Right hindlimb (tissue), 1 donor: ENCODE data around the gene AMBN.

ENCODE experiments used
- DNase-seq: peaks from one replicate; pipeline ENCODE4 v3.0.0-alpha.2; 2018

The AMBN gene, protein sequence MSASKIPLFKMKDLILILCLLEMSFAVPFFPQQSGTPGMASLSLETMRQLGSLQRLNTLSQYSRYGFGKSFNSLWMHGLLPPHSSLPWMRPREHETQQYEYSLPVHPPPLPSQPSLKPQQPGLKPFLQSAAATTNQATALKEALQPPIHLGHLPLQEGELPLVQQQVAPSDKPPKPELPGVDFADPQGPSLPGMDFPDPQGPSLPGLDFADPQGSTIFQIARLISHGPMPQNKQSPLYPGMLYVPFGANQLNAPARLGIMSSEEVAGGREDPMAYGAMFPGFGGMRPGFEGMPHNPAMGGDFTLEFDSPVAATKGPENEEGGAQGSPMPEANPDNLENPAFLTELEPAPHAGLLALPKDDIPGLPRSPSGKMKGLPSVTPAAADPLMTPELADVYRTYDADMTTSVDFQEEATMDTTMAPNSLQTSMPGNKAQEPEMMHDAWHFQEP

DNA sequence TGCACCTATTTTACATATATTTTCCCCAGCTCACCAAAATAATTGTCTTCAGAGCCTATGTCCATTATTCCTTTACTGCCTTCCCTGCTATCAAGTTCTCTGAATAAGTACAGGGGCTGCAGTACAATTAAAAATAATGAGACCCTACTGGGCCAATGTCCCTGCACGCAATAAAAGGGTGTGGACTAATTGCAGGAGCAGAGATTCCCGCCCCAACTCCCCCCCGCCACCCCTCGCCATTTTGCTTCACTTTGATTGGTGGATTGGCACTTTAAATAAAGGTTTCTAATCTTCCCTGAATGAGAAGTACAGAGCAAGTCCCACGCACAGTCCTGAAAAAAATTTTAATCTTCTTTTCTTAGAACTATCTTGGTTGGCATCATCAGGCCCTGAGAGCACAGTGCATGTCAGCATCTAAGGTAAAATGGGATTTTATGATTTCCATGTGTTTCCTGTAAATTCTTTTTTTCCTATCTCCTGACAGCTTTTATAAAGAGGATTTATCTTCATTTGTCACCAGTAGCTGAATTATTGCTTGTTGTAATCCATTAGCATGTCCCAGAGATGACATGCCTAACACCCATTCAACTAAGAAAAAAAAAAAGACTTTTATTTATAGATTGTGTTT lies at the start of gene AMBN:
Gene AMBN (plus strand): TSS at position 302 of the 628 bp plus-strand sequence. CDS start 103 bp downstream, at position 405.
- no peak for DNase-seq

DNA sequence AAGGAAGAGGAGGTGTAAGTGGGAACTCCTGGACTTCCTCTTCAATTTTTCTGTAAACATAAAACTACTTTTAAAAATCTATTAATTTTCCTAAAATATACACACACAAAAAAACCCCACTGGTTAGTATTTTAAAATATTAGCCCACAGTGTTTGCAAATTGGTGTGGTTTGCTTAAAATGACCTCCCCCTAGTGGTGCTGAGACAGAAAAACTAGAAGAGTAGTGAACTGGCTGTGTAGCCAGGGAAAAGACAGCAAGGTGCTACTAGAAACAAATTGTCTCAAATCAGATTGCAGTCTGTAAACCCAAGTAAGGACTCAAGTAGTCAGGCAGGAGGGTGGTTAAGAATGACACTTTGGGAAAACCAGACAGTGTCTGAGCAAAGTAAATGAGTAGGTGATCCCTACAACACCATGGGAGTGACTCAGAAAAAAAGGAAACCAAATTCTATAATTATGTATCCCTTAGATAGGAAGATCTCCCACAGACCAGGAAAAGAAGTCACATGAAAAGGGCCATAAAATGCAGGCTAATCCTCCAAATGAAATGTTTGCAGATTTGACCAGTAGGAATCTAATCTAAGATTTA lies 47.7 kb upstream of the AMBN start:
- DNase-seq = no peak

DNA sequence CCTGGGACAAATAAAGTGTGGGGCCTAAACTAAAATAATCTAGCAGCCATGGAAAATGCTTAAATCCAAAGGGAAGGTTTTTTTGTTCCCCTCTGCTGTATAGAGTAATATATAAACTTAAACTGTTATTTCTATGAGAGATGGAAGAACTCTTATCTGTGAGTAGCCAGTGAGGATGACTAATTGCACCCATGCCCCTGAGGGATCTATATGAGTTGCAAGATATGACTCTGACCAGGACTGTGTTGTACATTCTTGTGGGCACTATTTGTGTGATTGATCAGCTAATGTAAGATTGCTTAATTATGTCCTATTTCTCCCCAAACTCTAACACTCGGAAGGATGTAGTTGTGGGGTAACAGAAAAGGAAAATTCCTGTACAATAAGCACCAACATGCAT lies 35.2 kb upstream of the AMBN start:
- no peak for DNase-seq

DNA sequence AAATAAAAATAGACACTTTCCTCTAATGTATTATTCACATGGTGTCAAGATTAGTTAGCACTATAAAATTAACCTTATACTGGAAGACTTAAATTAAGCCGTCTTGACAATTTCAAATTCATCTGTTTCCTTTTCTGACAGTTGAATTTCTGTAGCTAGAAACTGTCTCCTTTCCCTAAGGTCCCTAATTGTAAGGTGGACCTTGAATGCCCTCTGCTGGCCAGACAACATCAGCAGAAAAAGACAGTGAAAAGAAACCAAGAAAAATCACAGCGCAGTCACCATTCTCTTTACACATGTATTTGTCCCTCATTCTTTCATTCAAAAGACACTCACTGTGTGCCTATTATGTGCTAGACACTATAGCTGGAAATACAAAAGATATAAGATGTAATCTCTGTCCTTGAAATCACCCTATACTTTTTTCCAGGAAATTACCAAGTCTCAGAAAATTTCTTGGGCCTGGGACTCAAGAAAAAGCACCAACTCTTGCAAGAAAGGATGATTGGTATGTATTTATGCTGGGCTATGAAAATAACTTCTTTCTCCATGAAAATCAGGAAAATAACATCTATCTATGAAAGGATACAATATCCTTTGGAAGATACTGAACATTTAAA lies 32.7 kb upstream of the AMBN start:
- DNase-seq = peak; percentile 62

DNA sequence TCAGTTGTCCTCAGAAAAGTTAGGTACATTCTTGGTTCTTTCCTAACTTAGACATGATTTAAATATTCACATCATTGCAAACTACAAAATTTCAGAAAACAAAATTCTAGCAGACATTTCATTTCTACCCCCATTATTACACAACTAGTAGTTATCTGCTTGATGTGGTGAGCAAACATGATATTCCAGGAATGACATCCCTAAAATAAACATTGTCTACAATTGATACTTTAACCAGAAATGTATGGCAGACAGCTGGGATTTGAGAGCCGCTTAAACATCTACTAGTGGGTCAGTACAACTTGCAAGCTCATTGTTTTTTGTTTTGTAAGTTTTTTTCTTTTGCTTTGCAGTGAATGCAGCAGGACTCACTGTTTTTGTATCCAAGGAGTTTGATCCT lies 32.1 kb upstream of the AMBN start:
- no peak for DNase-seq

DNA sequence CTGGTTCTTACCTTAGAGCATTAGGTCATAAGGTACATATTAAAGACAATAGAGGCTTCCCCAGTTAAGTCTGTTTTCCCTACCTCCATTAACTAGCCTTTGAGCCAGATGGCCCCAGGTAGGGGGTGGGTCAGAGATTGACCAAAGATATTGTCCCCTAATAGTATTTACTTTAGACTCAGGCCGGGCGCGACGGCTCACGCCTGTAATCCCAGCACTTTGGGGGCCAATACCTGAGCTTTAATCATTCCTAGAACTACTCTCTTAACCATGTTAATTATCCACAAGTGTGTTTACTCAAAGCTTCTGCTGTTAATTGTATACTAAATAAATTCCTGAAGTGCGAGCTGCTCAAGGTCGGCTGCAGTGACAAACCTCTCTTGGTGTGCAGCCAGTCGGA lies 28.0 kb upstream of the AMBN start:
- DNase-seq = no peak

DNA sequence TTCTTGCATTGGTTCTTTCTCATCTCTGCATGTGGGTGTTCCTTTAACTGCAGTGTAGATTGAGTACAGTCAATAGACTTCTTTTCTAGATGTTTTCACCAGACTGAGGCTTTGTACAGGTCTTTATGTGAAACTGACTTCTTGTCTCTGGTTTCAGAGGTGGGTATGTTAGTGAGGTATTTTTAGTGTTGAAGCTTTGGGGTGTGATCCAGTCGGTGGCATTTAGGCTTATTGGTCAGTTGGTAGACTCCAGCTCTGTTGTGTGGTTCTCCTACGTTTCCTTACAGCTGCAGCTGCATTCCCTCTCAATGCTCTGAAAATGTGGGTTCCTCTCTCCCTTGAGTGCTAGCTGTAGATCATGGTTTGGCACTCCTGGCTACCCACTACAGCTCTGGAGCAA lies 21.3 kb upstream of the AMBN start:
- DNase-seq = no peak

DNA sequence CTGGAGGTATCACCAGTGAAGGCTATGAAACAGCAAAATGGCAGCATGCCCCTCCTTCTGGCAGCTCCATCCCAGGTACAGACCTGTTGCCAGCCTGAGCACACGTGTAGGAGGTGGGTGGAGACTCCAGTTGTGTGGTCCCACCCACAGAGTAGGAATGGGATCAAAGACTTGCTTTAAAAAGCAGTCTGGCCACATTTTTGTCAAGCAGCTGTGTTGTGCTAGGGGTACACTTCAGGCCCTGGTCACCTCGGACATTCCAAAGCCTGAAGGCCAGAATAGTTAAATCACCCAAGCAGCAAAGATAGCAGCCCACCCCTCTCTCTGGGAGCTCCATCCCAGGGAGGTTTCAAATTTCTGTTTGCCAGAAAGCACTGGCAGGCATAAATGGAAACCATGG lies 20.3 kb upstream of the AMBN start:
- DNase-seq = no peak

DNA sequence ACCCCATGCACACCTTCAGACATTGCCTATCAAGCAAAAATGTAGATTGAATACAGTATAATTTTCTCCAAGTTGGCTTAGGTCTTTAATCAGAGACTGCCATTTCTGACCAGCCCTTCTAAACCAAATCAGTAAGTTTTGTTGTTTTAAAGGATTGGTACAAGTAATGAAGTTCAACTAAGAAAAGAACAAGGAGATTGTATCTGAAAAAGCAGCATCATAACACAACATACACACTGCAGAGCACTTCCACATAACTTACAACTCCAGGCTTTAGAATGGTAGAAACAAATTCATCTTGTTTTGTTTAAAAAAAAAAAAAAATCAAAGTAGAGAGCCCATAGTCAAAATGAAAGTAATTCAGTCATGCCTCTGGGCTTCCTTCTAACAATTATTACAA lies 16.1 kb upstream of the AMBN start:
- no peak for DNase-seq

DNA sequence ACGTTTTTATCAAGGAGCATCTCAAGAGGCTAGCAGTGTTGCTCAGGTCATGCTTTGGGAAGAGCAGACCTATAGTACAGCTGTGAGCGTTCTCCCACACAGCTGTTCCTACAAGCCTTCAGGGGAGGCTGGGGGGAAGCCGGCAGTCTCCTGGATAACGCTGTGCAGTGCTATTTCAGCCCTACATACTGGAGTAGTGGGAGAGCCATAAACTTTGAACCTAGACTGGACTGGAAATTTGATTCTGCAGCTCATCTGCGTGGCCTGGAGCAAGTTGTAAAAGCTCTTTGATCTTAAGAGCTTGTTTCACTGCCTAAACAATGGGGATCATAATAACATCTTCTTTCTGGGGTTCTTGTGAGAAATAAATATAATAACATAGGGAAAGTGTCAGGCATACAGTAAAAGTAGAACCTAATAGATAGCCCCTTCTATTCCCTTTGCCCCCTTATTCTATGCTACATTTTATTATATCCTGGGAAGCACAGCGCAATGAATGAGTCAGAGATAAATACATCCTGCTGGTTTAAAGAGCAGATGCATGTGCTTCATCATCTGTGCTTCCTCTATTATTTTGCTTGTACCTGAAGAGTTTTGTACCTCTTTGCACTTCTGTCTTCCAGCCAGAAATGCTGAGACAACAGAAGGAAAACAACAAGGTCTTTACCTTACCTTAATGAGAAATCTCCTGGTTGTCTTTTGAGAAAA lies 14.7 kb upstream of the AMBN start:
- no peak for DNase-seq

DNA sequence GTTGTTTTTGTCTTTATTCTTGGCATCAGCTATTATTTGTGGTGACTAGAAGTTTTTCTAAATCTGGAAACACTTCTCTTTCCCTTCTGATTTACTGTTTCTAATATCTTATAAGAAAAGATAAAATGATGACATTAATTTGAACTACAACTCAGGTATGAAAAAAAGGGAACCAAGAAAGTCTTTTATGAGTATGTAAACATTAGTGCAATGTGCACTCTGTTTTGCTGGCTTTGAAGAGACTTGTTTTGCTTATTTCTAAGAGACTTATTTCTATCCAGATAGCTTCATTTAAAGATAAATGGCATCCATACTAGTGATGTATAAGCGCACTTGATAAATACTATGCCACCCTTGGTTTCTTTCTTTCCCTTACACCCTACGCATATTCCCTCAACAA lies 10.1 kb upstream of the AMBN start:
- no peak for DNase-seq

DNA sequence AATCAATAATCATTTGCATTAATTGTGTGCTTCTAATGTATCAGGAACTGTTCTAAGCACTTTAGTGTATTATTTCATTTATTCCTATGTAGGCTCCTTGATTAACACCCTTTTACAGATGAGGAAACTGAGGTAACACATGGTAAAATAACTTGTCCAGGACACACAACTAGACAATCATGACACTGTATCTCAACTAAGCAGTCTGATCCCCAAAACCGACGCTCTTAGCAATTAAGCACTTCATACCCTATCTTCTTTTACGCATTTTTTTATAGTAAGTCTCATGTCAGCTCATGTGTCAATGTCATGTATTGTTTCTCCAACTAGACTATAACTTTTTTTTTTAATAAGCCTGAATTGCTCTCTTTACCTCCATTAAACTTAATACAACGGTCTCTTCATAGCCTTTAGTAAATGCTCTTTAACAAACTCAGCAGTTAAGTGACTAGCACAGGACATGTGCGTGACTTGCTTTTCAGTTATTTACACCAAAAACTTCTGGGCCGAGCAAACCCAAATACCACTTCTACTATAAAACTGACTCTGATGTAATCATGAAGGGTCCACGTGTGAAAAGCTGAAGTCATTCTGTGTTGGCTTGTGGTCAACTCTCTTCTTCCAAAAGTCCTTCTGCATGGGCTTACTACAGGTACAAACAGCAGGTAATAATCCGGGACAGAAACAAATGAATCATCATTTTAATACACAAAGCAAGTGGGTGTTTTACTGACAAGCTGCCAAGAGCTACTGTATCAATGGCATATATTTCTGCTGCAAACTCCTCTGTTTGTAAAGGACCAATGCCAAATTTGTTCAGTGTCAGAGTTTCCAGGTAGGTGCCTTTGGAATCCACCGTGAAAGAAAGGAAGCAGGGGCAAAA lies 7.9 kb upstream of the AMBN start:
- DNase-seq = no peak

DNA sequence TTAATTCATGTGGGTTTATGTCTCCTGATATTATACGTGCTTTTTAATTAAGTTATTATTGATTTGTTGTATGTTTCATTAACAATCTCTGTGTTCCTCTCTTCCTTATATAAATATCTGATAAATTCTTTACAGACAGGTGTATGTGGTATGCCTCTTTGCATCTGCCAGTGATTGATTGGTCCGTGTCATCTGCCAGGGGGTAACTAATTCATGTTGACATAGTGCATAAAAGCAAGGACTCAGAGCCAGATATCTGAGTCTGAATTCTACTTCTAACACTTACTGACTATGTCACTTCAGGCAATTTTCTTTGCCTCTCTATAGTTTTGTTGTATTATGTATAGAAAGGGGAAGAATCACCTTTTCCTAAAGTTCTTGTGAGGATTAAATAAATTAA lies 5.2 kb upstream of the AMBN start:
- DNase-seq = no peak

DNA sequence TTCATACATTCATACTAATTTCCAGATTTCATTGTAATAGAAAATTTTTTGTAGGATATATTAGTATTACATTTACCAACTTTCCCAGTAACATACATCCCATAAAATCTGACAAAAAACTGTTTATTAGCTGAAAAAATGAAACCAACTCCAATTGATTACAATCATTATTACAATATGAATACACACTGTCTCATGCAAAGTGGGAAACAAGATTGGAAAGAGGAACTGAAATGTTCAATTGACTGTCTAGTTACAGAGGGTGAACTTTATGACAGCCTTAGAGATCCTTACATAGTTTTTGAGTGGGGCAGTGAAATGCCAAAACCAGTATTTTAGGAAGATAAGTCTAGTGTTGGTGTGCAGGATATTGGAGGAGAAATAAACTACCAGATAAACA lies 2.3 kb upstream of the AMBN start:
- DNase-seq = no peak

DNA sequence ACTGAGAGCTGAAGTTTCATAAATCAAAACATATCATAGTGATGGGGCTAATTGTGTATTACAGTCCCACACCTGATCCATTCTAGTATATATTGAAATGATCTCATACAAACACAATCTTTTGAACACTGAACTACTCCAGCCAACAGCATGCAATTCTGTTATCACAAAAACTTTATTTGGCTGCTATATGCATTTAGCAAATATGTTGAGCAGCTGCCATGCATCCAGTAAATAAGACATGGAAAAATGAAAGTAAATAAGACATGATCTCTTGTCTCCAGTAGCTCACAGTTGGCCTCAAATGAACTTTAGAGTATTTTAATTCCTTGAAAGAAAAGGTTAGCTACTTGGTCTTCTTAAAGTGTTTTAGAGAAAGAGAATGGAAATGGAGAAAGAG lies 2.1 kb downstream of the AMBN start:
- DNase-seq = no peak

DNA sequence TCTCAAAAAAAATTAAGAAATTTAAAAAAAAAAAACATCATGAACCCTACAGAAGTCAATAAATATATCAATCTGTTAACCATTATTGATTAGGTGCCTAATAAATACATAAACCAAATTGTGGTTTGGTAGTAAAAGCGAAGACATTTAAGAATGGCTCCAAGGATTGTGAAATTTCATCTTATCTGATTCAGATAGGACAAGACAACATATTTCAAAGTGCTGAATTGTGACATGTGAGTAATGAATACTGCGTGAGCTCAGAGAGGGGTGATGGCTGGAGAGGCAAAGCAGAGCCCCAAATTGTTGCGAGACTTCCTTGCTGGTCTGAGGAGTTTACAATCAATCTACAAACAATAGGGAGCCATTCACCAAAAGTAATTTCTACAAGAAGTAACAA lies 8.2 kb downstream of the AMBN start:
- DNase-seq = no peak

DNA sequence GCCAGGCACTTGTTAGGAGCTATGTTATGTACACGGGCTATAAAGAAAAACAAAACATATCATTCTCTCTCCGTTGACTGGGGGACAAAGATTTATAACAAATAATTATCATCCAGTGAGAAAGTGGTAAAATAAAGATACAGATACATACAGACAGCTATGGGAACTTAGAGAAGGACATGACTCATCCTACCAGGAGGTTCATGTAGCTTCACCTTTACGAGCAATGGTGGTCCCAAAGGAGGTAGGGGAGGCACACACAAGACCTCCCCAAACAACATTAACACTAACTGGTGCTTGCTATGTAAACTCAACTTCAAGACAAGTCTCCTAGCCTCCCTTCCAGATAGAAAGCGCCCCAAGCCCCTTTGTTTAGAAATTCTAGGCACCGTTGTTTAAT lies 8.9 kb downstream of the AMBN start:
- no peak for DNase-seq

DNA sequence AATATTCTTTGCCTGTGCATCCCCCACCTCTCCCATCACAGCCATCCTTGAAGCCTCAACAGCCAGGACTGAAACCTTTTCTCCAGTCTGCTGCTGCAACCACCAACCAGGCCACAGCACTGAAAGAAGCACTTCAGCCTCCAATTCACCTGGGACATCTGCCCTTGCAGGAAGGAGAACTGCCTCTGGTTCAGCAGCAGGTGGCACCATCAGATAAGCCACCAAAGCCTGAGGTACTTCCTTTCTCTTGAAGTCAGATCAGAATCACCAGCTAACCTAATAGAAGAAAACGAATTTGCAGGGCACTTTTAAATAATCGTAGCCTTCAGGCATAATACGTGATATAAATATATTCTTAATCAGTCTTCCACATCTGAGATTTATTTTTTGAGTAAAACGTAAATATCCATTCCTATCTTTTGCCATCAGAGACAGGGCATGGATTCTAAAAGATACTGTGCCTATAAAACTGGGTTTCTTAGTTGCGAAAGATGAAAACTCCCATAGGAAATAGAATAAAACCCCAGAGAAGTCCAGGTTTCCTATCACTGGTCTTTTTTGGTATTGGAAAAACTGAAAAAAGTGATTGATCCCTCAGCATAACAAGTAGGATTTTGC lies 9.5 kb downstream of the AMBN start:
- peak; percentile 48 for DNase-seq

DNA sequence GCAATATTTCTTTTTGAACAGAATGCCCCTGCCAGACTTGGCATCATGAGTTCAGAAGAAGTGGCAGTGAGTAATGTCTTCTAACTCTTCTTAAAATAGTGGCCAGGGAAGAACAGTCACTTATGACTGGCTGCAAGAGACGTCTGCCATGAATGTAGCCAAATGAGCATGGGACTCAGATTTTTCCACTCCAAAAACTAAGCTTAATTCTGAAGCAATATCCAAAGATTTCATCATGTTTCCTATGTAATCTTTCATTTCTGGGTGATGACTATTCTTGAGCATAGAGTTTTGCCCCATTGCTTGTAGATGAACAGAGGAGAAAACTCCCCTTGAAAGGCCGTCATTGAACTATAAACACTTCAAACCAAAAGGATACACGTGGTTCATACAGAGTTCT lies 11.8 kb downstream of the AMBN start:
- DNase-seq = no peak

DNA sequence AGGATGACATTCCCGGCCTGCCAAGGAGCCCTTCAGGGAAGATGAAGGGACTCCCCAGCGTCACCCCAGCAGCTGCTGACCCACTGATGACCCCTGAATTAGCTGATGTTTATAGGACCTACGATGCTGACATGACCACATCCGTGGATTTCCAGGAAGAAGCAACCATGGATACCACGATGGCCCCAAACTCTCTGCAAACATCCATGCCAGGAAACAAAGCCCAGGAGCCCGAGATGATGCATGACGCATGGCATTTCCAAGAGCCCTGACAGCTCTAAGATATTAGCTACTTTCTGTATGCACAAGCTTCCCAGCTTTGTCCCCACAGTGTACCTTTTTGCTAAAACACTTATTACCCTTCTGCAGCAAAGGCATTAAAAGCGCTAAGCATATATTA lies 14.4 kb downstream of the AMBN start:
- no peak for DNase-seq

DNA sequence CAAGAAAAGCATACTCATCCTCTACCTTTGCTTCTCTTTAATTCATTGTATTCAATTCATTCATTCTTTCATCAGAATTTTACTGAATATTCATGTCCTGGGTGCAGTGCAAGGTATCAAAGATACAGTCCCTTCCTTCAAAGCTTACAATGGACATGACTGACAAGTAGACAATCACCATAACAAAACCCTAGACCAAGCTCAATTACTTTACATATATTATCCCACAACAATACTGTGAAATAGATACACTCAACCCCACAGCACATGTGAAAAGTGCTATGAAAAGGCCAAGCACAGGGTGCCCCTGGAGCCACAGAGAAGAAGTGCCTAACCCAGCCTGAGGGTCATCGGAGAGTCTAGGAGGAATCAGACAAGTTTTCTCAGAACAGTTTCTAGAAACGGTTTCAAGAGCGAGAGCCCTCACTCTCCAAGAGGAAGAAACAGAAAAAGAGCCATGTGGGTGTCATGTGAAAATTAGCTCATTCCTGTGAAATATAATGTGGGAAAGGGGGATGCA lies 15.3 kb downstream of the AMBN start:
- no peak for DNase-seq
